ENCODE measurements around the gene DCTN1.
"Not testable (repeated sequence)": the region's sequence is repeated elsewhere in the genome, so short reads cannot be mapped to it uniquely, and the experiment has no call there.

The DCTN1 gene

GRCh38 chr2:74379851-74380789, at the start of gene DCTN1:
Gene DCTN1 (minus strand): TSS chr2:74380311. CDS start chr2:74380037, 274 bp downstream.
- peak; percentile 74 for DNase-seq (ENCODE audit: low read depth, low spot score)

- no peak for DNase-seq (ENCODE audit: low read depth, low spot score)
Measured at GRCh38 chr2:74428675-74429074, 48.6 kb upstream of the DCTN1 start.

GRCh38 chr2:74427551-74427950, 47.4 kb upstream of the DCTN1 start:
- DNase-seq (ENCODE audit: low read depth, low spot score), result no peak

- DNase-seq (ENCODE audit: low read depth, low spot score), result no peak
Measured at GRCh38 chr2:74426181-74426758, 46.2 kb upstream of the DCTN1 start.

- DNase-seq (ENCODE audit: low read depth, low spot score), result no peak
Measured at GRCh38 chr2:74425523-74425922, 45.4 kb upstream of the DCTN1 start.

- DNase-seq (ENCODE audit: low read depth, low spot score), result no peak
Measured at GRCh38 chr2:74424995-74425406, 44.9 kb upstream of the DCTN1 start.

GRCh38 chr2:74424139-74424992, 44.3 kb upstream of the DCTN1 start:
- DNase-seq (ENCODE audit: low read depth, low spot score), result peak; percentile 30

- DNase-seq (ENCODE audit: low read depth, low spot score), result no peak
Measured at GRCh38 chr2:74423231-74424095, 43.4 kb upstream of the DCTN1 start.

GRCh38 chr2:74421221-74421870, 41.2 kb upstream of the DCTN1 start, which contains the start of the genes C2orf81 and WDR54:
Gene C2orf81 (minus strand): TSS chr2:74421619. CDS start chr2:74421560, 59 bp downstream.
Gene WDR54 (plus strand): TSS chr2:74421730. CDS start chr2:74422154, 424 bp downstream.
- peak; percentile 93 for DNase-seq (ENCODE audit: low read depth, low spot score)

- DNase-seq (ENCODE audit: low read depth, low spot score), result not testable (repeated sequence)
Measured at GRCh38 chr2:74420443-74421103, 40.5 kb upstream of the DCTN1 start.

- DNase-seq (ENCODE audit: low read depth, low spot score), result no peak
Measured at GRCh38 chr2:74420006-74420405, 39.9 kb upstream of the DCTN1 start.

- DNase-seq (ENCODE audit: low read depth, low spot score), result no peak
Measured at GRCh38 chr2:74419345-74419744, 39.2 kb upstream of the DCTN1 start.

GRCh38 chr2:74418312-74418711, 38.2 kb upstream of the DCTN1 start:
- DNase-seq (ENCODE audit: low read depth, low spot score), result no peak

GRCh38 chr2:74417763-74418162, 37.7 kb upstream of the DCTN1 start:
- DNase-seq (ENCODE audit: low read depth, low spot score), result no peak

GRCh38 chr2:74417197-74417596, 37.1 kb upstream of the DCTN1 start:
- no peak for DNase-seq (ENCODE audit: low read depth, low spot score)

- DNase-seq (ENCODE audit: low read depth, low spot score), result no peak
Measured at GRCh38 chr2:74416778-74417177, 36.7 kb upstream of the DCTN1 start.

GRCh38 chr2:74415762-74416395, 35.8 kb upstream of the DCTN1 start:
- DNase-seq (ENCODE audit: low read depth, low spot score), result no peak

GRCh38 chr2:74414881-74415761, 35.0 kb upstream of the DCTN1 start:
- DNase-seq (ENCODE audit: low read depth, low spot score), result peak; percentile 52

All from astrocyte of the hippocampus (primary cell).